ENCODE measurements around the gene MYH9. TPM values are rescaled to one million over a fixed set of nuclear protein-coding genes. Genes with fewer than 3 reads are reported as not detected.
"Not testable (repeated sequence)": the region's sequence is repeated elsewhere in the genome, so short reads cannot be mapped to it uniquely, and the experiment has no call there.

Gene MYH9
- total RNA-seq, 2 donors from 2014 or later, result 581 to 641 TPM

DNA sequence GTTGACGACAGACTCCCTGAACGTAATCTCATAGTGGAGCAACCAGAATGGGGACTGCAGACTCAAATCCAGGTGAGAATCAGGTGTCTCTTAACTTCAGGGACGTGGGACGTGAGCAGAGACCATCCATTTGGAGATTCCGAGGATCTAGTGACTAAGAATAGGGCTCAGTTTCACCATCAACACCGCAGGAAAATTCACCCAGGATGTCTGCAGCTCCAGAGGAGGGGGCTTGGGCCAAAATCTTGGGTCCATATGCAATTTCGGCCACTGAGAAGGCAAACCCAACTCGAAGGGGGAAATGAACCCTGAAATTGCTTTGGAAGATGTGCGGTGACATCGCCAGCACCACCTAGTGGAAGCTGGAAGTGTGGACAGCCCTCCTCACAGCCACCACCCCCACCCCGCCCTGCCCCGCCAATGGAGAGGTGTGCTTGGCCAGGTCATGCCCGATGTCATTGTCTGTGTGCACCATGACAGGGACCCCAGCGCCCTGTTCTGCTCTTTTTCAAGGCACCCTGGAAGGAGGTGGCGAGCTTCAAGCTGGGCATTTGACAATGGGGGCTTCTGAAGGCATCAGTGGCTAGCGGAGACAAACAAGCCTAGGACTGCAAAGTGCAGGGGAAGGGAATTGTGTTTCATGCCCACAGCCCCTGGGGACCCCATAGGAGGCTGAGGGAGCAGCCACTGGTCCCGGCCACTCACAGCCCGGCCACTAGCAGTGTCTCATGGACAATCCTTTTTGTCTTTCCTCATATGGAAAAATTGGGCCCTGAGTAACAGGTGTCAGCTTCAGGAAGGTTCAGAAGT, 110.1 kb downstream of the MYH9 start:
- peak; percentile 80 for ATAC-seq
- peak in 1 of 2 donors; percentile 74 for DNase-seq
- intact Hi-C loops (cut with DNase I, micrococcal nuclease), result no loop called here

DNA sequence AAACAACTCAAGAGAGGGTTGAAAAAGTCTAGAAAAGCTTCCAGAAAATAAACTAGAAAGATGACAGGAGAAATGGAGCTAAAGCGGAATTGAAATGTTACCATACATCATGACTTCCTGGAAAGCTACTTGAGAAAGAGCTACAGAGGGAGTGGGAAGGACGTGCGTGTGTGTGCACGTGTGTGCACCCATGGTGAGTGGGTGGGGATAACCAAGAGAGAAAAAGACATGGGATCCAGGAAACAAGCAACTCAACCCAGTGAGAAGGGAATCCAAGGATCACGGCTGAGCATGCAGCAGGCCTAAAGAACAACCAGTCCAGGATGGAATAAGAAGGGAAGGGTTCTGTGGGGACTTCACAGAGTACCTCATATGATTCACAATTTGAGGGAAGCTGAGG, 113.2 kb downstream of the MYH9 start:
- DNase-seq (no peak), ATAC-seq (no peak)
- intact Hi-C loops (cut with DNase I, micrococcal nuclease), result loop anchor here in 1 of 2 donors (5.0 kb wide), 1 partner anchor 82 kb away; no protein-coding TSS in a partner anchor

DNA sequence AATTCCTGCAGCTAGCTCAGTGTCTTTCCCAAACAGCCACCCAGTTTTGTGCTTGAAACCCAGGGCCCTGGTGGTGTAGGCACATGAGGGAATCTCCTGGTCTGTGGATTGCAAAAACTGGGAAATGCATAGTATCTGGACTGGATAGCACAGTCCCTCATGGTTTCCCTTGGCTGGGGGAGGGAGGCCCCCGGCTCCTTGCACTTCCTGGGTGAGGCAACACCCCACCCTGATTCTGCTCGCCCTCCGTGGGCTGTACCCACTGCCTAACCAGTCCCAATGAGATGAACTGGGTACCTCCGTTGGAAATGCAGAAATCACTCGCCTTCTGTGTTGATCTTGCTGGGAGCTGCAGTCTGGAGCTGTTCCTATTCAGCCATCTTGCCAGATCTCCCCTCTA, 115.8 kb downstream of the MYH9 start:
- ATAC-seq, DNase-seq: not testable (repeated sequence)
- intact Hi-C loops (cut with DNase I, micrococcal nuclease), result loop anchor here in 1 of 2 donors (5.0 kb wide), 1 partner anchor 80 kb away; no protein-coding TSS in a partner anchor

DNA sequence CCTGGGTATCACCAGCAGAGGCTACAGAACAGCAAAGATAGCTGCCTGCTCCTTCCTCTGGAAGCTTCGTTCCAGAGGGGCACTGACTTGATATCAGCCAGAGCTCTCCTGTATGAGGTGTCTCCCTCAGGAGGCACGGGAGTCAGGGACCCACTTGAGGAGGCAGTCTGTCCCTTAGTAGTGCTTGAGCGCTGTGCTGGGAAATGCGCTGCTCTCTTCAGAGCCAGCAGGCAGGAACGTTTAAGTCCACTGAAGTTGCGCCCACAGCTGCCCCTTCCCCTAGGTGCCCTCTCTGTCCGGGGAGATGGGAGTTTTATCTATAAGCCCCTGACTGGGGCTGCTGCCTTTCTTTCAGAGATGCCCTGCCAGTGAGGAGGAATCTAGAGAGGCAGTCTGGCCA, 116.5 kb downstream of the MYH9 start:
- not testable (repeated sequence) for DNase-seq, ATAC-seq
- intact Hi-C loops (cut with DNase I, micrococcal nuclease), result loop anchor here in 1 of 2 donors (5.0 kb wide), 1 partner anchor 79 kb away; no protein-coding TSS in a partner anchor

DNA sequence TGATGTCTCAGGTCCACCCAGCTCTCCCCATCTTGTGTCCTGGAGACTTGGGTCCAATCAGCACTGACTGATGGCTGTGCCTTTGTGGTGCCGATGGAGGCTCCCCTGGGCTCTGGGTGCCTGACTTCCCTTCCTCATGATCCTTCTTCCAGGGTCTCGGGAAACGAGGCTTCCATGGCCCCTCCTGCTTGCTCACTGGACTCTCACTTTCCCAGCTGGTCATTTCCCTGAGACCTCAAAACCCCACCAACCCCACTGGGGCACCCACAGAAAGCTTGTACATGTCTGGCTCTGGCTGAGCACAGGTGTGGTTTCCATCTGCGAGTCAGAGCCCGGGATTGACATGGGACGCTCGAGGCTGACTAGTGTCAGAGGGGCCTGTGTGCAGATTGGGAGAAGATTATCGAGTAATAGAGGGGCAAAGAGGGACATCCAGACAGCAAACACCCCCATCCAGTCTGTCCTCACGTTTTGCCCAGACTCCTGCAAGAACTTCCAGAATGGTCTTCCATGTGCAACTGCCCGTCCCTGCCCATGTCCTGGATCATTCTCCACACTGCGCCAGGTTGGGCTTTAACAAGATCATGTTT, 119.8 kb downstream of the MYH9 start:
- DNase-seq, result no peak
- intact Hi-C loops (cut with DNase I, micrococcal nuclease), result no loop called here
- no peak for ATAC-seq

DNA sequence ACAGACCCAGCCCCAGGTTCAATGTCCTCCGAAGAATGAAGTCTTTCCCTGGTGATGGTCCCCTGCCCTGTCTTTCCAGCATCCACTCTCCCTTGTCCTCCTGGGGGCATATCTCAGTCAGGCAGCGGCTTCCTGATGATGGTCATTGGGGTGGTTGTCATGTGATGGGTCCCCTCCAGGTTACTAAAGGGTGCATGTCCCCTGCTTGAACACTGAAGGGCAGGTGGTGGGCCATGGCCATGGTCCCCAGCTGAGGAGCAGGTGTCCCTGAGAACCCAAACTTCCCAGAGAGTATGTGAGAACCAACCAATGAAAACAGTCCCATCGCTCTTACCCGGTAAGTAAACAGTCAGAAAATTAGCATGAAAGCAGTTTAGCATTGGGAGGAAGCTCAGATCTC, 120.7 kb downstream of the MYH9 start:
- intact Hi-C loops (cut with DNase I, micrococcal nuclease), result no loop called here
- ATAC-seq (no peak), DNase-seq (no peak)

DNA sequence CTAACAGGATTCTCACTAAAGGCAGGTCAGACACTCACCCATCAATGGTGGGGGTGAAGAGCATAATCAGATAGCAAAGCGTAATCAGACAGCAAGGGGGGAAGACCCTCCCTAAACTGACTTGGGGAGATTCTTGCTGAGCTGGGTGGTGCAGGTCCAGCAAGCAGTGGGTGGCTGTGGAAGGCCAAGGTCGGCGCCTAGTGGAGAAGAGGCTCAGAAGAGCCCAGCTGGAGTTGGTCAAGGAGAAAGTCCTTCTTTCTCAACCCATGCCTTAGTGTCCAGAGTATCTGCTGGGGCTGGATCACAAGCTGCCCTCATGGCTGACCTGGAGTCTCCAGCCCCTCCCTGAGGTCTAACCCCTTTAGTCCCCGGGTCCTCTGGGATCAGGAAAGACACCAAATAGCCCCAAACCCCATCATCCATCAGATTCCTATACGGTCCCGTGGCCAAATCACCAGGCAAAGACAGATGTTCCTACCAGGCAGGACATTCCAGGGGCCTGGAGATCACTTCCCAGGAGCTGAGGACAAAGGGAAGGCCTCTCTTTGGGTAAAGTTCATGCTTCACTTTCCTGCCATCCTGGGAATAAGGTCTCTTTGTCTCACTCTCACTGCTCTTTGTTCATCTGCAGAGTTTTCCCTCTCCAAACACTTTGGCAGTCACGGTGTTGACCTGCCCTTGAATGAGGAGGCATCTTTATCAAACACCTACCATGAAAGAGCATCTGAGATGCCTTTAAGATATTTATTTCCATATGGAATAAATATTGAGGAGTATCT, 123.7 kb downstream of the MYH9 start:
- intact Hi-C loops (cut with DNase I, micrococcal nuclease); ATAC-seq; DNase-seq: not testable (repeated sequence)

DNA sequence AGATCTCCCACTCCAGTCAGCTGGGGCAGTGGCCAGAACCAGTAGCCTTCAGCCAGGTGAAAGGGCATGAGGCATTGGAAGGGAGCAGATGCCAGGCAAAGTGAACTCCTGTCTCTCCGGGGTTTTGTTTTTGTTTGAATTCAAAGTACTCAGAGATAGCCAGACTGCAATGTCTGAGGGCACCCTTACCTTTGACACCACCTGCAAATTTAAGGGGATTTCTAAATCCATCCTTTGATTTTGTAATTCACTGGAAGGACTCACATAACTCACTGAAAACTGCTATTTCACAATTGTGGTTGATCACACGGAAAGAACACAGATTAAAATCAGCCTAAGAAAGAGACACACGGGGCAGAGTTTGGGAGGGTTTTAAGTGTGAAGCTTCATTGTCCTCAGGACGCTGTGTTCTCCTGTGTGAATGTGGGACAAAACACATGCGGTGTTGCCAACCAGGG, 124.5 kb downstream of the MYH9 start:
- intact Hi-C loops (cut with DNase I, micrococcal nuclease); ATAC-seq; DNase-seq: not testable (repeated sequence)

DNA sequence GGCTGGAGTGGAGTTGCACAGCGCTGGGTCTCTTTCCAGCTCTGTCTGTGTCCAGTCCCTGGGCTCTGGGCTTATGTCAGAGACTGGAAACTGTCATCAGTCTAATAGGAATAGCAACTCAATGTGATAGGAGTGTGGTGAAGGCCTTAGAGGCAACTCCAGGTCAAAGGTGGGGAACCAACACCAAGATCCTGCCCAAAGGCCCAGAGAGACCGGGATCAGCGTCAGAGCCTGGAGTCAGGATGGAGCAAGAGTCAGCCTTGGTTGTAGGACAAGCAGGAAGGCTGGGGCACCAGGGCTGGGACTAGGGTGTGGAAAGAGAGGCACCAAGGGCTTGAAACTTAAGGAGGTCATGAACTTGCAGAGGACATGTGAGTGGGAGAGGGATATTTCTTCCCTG, 125.5 kb downstream of the MYH9 start:
- ATAC-seq; DNase-seq; intact Hi-C loops (cut with DNase I, micrococcal nuclease): not testable (repeated sequence)

DNA sequence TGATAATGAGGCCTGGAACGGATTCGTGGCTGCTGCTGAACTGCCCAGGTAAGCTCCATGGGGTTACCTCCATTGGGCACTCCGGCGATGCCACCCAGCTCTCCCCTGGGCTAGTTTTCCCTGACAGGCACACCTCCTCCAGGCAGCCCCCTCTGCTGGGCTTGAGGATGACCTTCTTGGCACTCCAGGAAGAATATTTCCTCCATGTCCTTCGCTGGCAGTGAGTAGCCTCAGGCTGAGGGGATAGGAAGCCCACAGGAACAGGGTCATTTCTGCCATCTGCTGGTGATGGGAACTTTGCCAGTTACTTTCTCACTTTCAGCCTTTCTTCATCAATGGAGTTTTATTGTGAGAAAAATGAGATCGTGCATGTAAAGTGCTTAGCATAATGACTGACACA, 126.1 kb downstream of the MYH9 start:
- ATAC-seq; intact Hi-C loops (cut with DNase I, micrococcal nuclease); DNase-seq: not testable (repeated sequence)

DNA sequence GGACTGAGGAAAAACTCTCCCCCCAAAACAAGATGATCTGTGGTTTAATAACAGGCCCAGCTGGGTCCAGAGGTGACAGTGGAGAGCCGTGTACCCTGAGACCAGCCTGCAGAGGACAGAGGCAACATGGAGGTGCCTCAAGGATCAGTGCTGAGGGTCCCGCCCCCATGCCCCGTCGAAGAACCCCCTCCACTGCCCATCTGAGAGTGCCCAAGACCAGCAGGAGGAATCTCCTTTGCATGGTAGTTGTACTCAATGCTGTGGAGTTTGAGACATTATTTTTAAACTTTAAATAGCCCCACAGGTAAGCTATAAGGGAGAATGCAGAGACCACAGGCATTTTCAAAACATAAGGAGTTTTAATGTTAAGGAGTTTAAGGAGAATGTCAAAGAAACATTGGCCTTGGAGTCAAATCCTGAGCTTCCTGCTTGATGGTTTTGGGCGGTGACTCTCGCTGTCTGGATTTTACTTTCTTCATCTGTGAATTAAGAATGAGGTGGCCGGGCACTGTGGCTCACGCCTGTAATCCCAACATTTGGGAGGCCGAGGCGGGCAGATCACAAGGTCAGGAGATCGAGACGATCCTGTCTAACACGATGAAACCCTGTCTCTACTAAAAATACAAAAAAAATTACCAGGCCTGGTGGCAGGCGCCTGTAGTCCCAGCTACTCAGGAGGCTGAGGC, 128.0 kb downstream of the MYH9 start:
- ATAC-seq (no peak), DNase-seq (no peak)
- intact Hi-C loops (cut with DNase I, micrococcal nuclease), result no loop called here

DNA sequence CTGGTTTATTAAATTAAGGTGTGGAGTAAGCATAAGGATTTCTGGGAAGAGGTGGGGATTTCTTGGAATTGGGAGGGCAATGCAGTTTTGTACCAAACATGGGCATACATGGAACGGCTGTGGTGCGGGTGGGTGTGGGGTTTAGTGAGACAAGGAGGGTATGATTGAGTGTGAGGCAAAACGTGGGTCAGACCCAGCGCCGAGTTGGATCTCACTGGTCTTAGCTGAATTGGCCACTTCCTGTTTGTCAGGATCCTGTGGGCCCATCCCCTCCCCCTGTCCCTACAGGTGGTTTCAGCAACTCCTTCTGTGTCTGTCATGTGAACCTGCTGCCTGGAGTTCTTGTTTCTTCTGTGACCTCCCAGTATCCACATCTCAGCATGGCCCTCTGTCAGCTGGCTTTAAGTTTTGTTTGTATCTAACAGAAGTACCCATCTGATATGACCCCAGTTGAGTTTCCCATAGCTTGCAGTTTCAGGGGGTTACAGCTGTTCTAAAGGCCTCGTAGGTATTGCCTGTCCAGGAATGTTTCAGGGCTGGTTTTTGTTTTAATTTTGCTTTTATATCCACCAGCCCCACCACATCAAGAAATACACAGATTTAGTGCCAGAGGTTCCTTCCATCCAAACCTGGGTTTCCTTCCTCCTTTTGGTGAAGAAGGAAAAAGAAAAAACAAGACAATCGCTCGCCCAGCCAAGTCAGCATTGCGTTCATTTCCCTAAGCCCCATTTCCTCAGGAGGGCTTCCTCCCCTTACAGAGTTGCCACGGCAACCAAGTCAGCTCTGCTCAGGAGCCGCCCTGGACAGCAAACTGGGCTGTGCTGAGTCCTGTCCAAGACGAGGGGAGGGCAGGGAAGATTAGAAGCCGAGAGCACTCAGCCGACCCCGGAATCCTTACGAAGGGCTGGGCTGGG, 128.8 kb downstream of the MYH9 start:
- no peak for ATAC-seq
- intact Hi-C loops (cut with DNase I, micrococcal nuclease), result no loop called here
- DNase-seq, result peak in 1 of 2 donors; percentile 52

DNA sequence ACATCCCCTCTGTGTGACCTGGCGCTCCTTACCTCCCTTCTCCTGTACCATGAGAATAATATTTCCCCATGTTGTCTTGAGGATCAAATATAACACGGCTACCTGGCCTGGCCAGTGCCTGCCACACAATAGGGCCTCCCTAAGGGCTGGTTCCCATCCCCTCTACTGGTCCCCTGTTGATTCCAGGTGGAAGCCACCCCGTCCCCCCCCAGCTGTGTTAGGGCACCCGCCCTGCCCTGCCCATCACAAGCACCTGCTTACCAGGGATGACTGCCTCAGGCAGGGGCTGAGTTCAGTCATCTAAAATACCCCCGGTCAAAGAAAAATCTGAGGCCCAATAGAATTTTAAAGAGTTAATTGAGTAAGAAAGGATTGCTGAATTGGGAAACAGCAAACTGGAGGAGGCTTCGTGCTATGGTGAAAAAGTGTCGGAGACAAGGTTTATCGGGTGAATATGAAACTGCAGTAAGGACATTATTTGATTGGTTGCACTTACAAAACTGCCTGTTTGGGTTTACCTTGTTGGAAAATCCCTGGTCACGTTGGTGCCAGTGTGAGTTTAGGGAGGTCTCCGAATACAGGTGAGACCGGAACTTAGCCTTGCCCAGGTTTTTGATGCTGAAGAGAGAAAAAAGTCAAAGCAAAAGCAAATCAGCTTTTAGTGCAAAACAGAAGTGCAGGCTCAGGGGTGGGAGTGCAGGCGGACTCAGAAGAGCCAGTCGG, 129.7 kb downstream of the MYH9 start:
- intact Hi-C loops (cut with DNase I, micrococcal nuclease), result no loop called here

DNA sequence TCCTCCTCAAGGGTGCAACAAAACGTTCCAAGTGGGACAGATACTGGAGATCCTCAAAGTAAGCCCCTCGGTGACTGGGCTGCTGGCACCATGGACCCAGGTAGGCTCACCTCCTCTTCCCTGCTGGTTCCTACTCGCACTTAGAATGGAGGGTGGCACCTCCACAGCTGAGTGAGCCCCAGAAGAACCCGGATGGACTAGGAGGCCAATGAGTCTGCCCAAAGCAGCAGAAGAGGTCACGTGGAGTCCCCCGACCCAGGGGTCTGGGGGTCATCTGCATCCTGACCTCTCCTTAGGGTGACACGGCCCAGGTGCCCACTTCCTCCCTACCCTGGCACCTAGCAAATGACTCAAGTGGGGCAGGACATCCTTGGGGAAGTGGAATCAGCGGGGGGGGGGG, 130.5 kb downstream of the MYH9 start:
- intact Hi-C loops (cut with DNase I, micrococcal nuclease), result no loop called here
- DNase-seq (no peak), ATAC-seq (no peak)

More for the DNA sequence above, 129.7 kb downstream of the MYH9 start:
- no peak for ATAC-seq
- DNase-seq, result no peak

DNA sequence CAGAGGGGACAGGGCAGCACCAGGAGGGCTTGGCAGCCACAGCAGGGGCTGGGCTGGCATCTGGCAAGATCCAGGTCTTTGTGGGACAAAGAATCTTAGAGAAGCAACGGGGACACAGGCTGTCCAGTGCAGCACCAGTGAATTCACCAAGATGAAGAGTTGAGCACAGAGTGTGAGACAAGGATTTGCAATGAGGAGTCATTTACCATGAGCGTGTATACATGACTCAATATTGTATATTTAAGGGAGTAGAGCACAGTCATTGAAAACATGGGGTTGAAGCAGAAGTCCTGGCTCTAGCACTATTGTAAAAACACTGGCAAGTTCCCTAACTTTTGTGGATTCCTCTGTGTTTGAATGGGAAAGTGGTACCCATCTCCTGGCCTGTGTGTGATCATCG, 131.3 kb downstream of the MYH9 start:
- no peak for DNase-seq
- ATAC-seq, result no peak
- intact Hi-C loops (cut with DNase I, micrococcal nuclease), result no loop called here

DNA sequence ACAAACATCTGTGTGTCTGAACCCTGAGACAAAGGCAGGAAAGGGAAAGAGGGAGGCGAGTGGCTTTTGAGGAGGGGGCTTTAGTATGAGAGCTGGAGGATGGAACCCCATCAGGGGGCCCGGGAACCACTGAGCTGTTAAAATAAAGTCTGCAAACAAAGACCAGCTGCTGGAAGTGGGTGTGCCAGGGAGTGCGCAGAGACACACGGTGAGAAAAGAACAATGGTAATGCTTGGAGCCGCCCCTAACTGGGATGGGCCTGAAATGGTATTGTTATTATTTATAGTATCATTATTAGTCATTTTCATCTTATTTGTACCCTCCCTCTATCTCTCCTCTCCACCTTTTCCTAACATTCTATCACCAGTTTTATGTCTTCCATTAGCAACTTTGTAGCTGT, 132.2 kb downstream of the MYH9 start:
- ATAC-seq, result peak; percentile 58
- intact Hi-C loops (cut with DNase I, micrococcal nuclease); DNase-seq: not testable (repeated sequence)

Measured in left colon (tissue), 2 donors.